H4 (cell line): ENCODE results near the gene SEMA4C. TPM values are rescaled to one million over a fixed set of nuclear protein-coding genes. Genes with fewer than 3 reads are reported as not detected.

Experiments used
- DNase-seq: peaks from one replicate; pipeline ENCODE4 v3.0.0-alpha.2; 2015; ENCODE audit warnings: low spot score
- total RNA-seq: library from RNA; depleted of rRNA; stranded (reverse); fragments of >200 nt; shearing (Covaris generic); gene quantifications from 2 replicates; pipeline ENCODE4 v1.2.3, GENCODE V29; 2014; rRNA removed

The SEMA4C gene
- 15.9 and 18.0 TPM in 2 replicates for total RNA-seq

- DNase-seq = no peak
Measured at GRCh38 chr2:96869822-96870625, at the start of gene SEMA4C. TSS of gene SEMA4C (minus strand) at chr2:96870080. CDS start at chr2:96867886, 2,194 bp downstream.

- no peak for DNase-seq
Measured at GRCh38 chr2:96918754-96919550, 49.1 kb upstream of the SEMA4C start.

GRCh38 chr2:96918092-96918753 is 48.3 kb upstream of the SEMA4C start:
- DNase-seq = no peak

- DNase-seq = no peak
Measured at GRCh38 chr2:96916646-96917543, 47.0 kb upstream of the SEMA4C start.

GRCh38 chr2:96916156-96916630 is 46.3 kb upstream of the SEMA4C start:
- DNase-seq = no peak

- no peak for DNase-seq
Measured at GRCh38 chr2:96914332-96914731, 44.5 kb upstream of the SEMA4C start.

GRCh38 chr2:96913398-96914202 is 43.7 kb upstream of the SEMA4C start:
- no peak for DNase-seq

GRCh38 chr2:96913117-96913397 is 43.2 kb upstream of the SEMA4C start:
- DNase-seq = no peak

GRCh38 chr2:96912346-96913116 is 42.7 kb upstream of the SEMA4C start:
- no peak for DNase-seq

- DNase-seq = no peak
Measured at GRCh38 chr2:96909611-96910021, 39.7 kb upstream of the SEMA4C start.

- no peak for DNase-seq
Measured at GRCh38 chr2:96907115-96908041, 37.5 kb upstream of the SEMA4C start.

- DNase-seq = no peak
Measured at GRCh38 chr2:96906729-96907114, 36.8 kb upstream of the SEMA4C start.

- DNase-seq = no peak
Measured at GRCh38 chr2:96903815-96904214, 33.9 kb upstream of the SEMA4C start.

GRCh38 chr2:96903318-96903717 is 33.4 kb upstream of the SEMA4C start:
- DNase-seq = no peak

- DNase-seq = no peak
Measured at GRCh38 chr2:96900237-96900636, 30.4 kb upstream of the SEMA4C start.

GRCh38 chr2:96899413-96899741 is 29.5 kb upstream of the SEMA4C start:
- DNase-seq = no peak

GRCh38 chr2:96898641-96899412 is 28.9 kb upstream of the SEMA4C start:
- DNase-seq = no peak

- DNase-seq = no peak
Measured at GRCh38 chr2:96898135-96898505, 28.2 kb upstream of the SEMA4C start.
